ENCODE data around the gene RAB5A.

- TF ChIP-seq, protein P1, sequence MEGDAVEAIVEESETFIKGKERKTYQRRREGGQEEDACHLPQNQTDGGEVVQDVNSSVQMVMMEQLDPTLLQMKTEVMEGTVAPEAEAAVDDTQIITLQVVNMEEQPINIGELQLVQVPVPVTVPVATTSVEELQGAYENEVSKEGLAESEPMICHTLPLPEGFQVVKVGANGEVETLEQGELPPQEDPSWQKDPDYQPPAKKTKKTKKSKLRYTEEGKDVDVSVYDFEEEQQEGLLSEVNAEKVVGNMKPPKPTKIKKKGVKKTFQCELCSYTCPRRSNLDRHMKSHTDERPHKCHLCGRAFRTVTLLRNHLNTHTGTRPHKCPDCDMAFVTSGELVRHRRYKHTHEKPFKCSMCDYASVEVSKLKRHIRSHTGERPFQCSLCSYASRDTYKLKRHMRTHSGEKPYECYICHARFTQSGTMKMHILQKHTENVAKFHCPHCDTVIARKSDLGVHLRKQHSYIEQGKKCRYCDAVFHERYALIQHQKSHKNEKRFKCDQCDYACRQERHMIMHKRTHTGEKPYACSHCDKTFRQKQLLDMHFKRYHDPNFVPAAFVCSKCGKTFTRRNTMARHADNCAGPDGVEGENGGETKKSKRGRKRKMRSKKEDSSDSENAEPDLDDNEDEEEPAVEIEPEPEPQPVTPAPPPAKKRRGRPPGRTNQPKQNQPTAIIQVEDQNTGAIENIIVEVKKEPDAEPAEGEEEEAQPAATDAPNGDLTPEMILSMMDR (IDR thresholded peaks at IDR 0.05), result no peak
- no peak for TF ChIP-seq POLR2A (IDR thresholded peaks at IDR 0.05)
- TF ChIP-seq EP300 (IDR thresholded peaks at IDR 0.05), result no peak
- TF ChIP-seq POLR2AphosphoS5 (IDR thresholded peaks at IDR 0.05), result no peak
These were observed 61.7 kb downstream of the RAB5A start for GRCh38 chr3:20008646-20009045.

All from suprapubic skin (tissue), 4 donors.